ENCODE results near the gene ACYP2. TPM values are rescaled to one million over a fixed set of nuclear protein-coding genes. Genes with fewer than 3 reads are reported as not detected.
"Not testable (repeated sequence)": the region's sequence is repeated elsewhere in the genome, so short reads cannot be mapped to it uniquely, and the experiment has no call there.

Gene ACYP2
- total RNA-seq (2022): 10.5 and 10.9 TPM in 2 replicates
- percentile 53 among the genes with signal in this experiment for Bru-seq, nascent RNA
- BruChase-seq, experiment 1, labeled RNA remaining after a 6-hour chase: percentile 62 among the genes with signal in this experiment
- BruChase-seq, experiment 2, labeled RNA remaining after a 2-hour chase: percentile 57 among the genes with signal in this experiment
- long read RNA-seq, partial matches to known transcripts: 9 of 16 reads
- long read RNA-seq, other reads (novel, unspliced or antisense): 6 of 16 reads

GRCh38 chr2:54115284-54116137 lies at the start of gene ACYP2:
ACYP2 (plus strand) TSS chr2:54115615.
- peak within 1 kb of the TSS; percentile 99 for H3K27ac Mint-ChIP-seq (ENCODE audit: unreplicated experiment)
- H3K4me3 Mint-ChIP-seq (ENCODE audit: low read depth, unreplicated experiment): peak within 1 kb of the TSS; percentile 99
- H3K36me3 Mint-ChIP-seq (ENCODE audit: insufficient read depth, unreplicated experiment): peaks cover 18% of the 10 kb centered on the region
- peaks cover 12% of the 10 kb centered on the region for H3K4me1 Mint-ChIP-seq (ENCODE audit: low read depth, unreplicated experiment)
- intact Hi-C loops (cut with micrococcal nuclease; ENCODE audit: unreplicated experiment): loop anchor here (2.0 kb wide), 1 partner anchor 589 kb away; no protein-coding TSS in a partner anchor
- TSS peak; percentile 88 for BruUV-seq (replicated peaks)
- peak; percentile 95 for DNase-seq
- CTCF ChIA-PET: interaction anchor here (0.7 to 1.9 kb wide), 4 partner anchors 9 to 302 kb away, joined by 3 to 9 read pairs (median 4); no protein-coding TSS in a partner anchor
- H3K27me3 Mint-ChIP-seq (ENCODE audit: unreplicated experiment): no peaks in the 10 kb centered on the region
- peaks cover 4% of the 10 kb centered on the region for H3K9me3 Mint-ChIP-seq (ENCODE audit: low read depth, unreplicated experiment)
- no peak for TF ChIP-seq CTCF (IDR thresholded peaks at IDR 0.05; ENCODE audit: unreplicated experiment)

- H3K4me1 Mint-ChIP-seq (ENCODE audit: low read depth, unreplicated experiment): no peaks in the 10 kb centered on the region
- no peak for TF ChIP-seq CTCF (IDR thresholded peaks at IDR 0.05; ENCODE audit: unreplicated experiment)
- H3K27ac Mint-ChIP-seq (ENCODE audit: unreplicated experiment): no peak overlapping the region
- H3K9me3 Mint-ChIP-seq (ENCODE audit: low read depth, unreplicated experiment): no peaks in the 10 kb centered on the region
- no peak for DNase-seq
- no peaks in the 10 kb centered on the region for H3K36me3 Mint-ChIP-seq (ENCODE audit: insufficient read depth, unreplicated experiment)
- BruUV-seq (replicated peaks): no TSS peak
- H3K27me3 Mint-ChIP-seq (ENCODE audit: unreplicated experiment): no peaks in the 10 kb centered on the region
- intact Hi-C loops (cut with micrococcal nuclease; ENCODE audit: unreplicated experiment): no loop called here
- CTCF ChIA-PET: no interaction called here
- no peak overlapping the region for H3K4me3 Mint-ChIP-seq (ENCODE audit: low read depth, unreplicated experiment)
Observed at GRCh38 chr2:54065891-54066290, 49.5 kb upstream of the ACYP2 start.

GRCh38 chr2:54067851-54068375 lies 47.5 kb upstream of the ACYP2 start:
- CTCF ChIA-PET: no interaction called here
- Mint-ChIP-seq H3K36me3 (ENCODE audit: insufficient read depth, unreplicated experiment) (no peaks in the 10 kb centered on the region), H3K4me1 (ENCODE audit: low read depth, unreplicated experiment) (no peaks in the 10 kb centered on the region), H3K9me3 (ENCODE audit: low read depth, unreplicated experiment) (no peaks in the 10 kb centered on the region), H3K4me3 (ENCODE audit: low read depth, unreplicated experiment) (no peak overlapping the region), H3K27ac (ENCODE audit: unreplicated experiment) (no peak overlapping the region), H3K27me3 (ENCODE audit: unreplicated experiment) (no peaks in the 10 kb centered on the region)
- intact Hi-C loops (cut with micrococcal nuclease; ENCODE audit: unreplicated experiment): no loop called here
- no peak for DNase-seq
- no peak for TF ChIP-seq CTCF (IDR thresholded peaks at IDR 0.05; ENCODE audit: unreplicated experiment)
- BruUV-seq (replicated peaks): no TSS peak

GRCh38 chr2:54072483-54072882 lies 42.9 kb upstream of the ACYP2 start:
- CTCF ChIA-PET: interaction anchor here (0.7 kb wide), 1 partner anchor 21 kb away, joined by 5 read pairs; no protein-coding TSS in a partner anchor
- intact Hi-C loops (cut with micrococcal nuclease; ENCODE audit: unreplicated experiment): loop anchor here (10.0 kb wide), 1 partner anchor 108 kb away; no protein-coding TSS in a partner anchor
- not testable (repeated sequence) for H3K4me3 Mint-ChIP-seq (ENCODE audit: low read depth, unreplicated experiment); H3K36me3 Mint-ChIP-seq (ENCODE audit: insufficient read depth, unreplicated experiment); H3K27ac Mint-ChIP-seq (ENCODE audit: unreplicated experiment); H3K9me3 Mint-ChIP-seq (ENCODE audit: low read depth, unreplicated experiment); DNase-seq; BruUV-seq (replicated peaks); H3K27me3 Mint-ChIP-seq (ENCODE audit: unreplicated experiment)
- peaks cover 14% of the 10 kb centered on the region for H3K4me1 Mint-ChIP-seq (ENCODE audit: low read depth, unreplicated experiment)
